Activated B cell treated with CpG ODN at 0.5 μM for 24 hours (primary cell): Measurements from ENCODE around the gene LRFN5. TPM values are rescaled to one million over a fixed set of nuclear protein-coding genes. Genes with fewer than 3 reads are reported as not detected.
"Not testable (repeated sequence)": the region's sequence is repeated elsewhere in the genome, so short reads cannot be mapped to it uniquely, and the experiment has no call there.

Experiments used
- ATAC-seq: fragments of 200-7000 bp; cut with Tn5 transposase; one replicate; pipeline ENCODE4 v1.10.0; 2021; ENCODE audit warnings: low read depth, mild to moderate bottlenecking, moderate library complexity
- CTCF ChIA-PET: fragments of 350-600 bp; sonication (Branson Sonifier 250); formaldehyde crosslinking; loops from one replicate; lab custom pipeline; 2021; ENCODE audit warnings: antibody characterized with exemption; lab: Charles Lee
- POLR2A ChIA-PET: fragments of 350-600 bp; sonication (Branson Sonifier 250); formaldehyde crosslinking; loops from one replicate; lab custom pipeline; 2021; ENCODE audit warnings: antibody characterized with exemption; lab: Charles Lee
- DNase-seq: peaks from one replicate; pipeline ENCODE4 v3.0.0; 2022
- H3K27ac Mint-ChIP-seq: one replicate; pipeline ENCODE4 v1.8.0; 2020; ENCODE audit warnings: mixed read lengths
- H3K27me3 Mint-ChIP-seq: one replicate; pipeline ENCODE4 v1.8.0; 2021; ENCODE audit warnings: mixed read lengths
- H3K36me3 Mint-ChIP-seq: one replicate; pipeline ENCODE4 v1.8.0; 2021; ENCODE audit warnings: low read depth, mixed read lengths
- H3K4me1 Mint-ChIP-seq: one replicate; pipeline ENCODE4 v1.8.0; 2021; ENCODE audit warnings: mixed read lengths
- H3K4me3 Mint-ChIP-seq: one replicate; pipeline ENCODE4 v1.8.0; 2020; ENCODE audit warnings: mild to moderate bottlenecking, mixed read lengths
- H3K9me3 Mint-ChIP-seq: one replicate; pipeline ENCODE4 v1.8.0; 2020; ENCODE audit warnings: mixed read lengths
- intact Hi-C: fragments of 100-400 bp; cut with micrococcal nuclease; formaldehyde crosslinking; loops from one replicate; pipeline ENCODE4 v1.15.1; 2024
- total RNA-seq: library from RNA; stranded (reverse); gene quantifications from 2 replicates; pipeline ENCODE4 v1.2.3, GENCODE V29; 2022
- TF ChIP-seq, protein P1 (sequence below): fragments of 200-600 bp; IDR thresholded peaks from one replicate; pipeline ENCODE4 v1.8.0; 2022; ENCODE audit warnings: antibody characterized with exemption, mild to moderate bottlenecking

LRFN5 gene
- total RNA-seq, 1 donor from 2014 or later = 0.11 TPM

GRCh38 chr14:41901089-41901488 is 294.4 kb downstream of the LRFN5 start:
- DNase-seq (no peak), ATAC-seq (no peak)
- H3K36me3 Mint-ChIP-seq = no peaks in the 10 kb centered on the region
- H3K27ac Mint-ChIP-seq = no peak overlapping the region
- ChIA-PET POLR2A (no interaction called here), CTCF (no interaction called here)
- intact Hi-C loops = no loop called here
- no peaks in the 10 kb centered on the region for H3K4me1 Mint-ChIP-seq
- H3K27me3 Mint-ChIP-seq = no peaks in the 10 kb centered on the region
- H3K9me3 Mint-ChIP-seq = no peaks in the 10 kb centered on the region
- TF ChIP-seq, protein P1, sequence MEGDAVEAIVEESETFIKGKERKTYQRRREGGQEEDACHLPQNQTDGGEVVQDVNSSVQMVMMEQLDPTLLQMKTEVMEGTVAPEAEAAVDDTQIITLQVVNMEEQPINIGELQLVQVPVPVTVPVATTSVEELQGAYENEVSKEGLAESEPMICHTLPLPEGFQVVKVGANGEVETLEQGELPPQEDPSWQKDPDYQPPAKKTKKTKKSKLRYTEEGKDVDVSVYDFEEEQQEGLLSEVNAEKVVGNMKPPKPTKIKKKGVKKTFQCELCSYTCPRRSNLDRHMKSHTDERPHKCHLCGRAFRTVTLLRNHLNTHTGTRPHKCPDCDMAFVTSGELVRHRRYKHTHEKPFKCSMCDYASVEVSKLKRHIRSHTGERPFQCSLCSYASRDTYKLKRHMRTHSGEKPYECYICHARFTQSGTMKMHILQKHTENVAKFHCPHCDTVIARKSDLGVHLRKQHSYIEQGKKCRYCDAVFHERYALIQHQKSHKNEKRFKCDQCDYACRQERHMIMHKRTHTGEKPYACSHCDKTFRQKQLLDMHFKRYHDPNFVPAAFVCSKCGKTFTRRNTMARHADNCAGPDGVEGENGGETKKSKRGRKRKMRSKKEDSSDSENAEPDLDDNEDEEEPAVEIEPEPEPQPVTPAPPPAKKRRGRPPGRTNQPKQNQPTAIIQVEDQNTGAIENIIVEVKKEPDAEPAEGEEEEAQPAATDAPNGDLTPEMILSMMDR = no peak
- H3K4me3 Mint-ChIP-seq = no peak overlapping the region

DNA sequence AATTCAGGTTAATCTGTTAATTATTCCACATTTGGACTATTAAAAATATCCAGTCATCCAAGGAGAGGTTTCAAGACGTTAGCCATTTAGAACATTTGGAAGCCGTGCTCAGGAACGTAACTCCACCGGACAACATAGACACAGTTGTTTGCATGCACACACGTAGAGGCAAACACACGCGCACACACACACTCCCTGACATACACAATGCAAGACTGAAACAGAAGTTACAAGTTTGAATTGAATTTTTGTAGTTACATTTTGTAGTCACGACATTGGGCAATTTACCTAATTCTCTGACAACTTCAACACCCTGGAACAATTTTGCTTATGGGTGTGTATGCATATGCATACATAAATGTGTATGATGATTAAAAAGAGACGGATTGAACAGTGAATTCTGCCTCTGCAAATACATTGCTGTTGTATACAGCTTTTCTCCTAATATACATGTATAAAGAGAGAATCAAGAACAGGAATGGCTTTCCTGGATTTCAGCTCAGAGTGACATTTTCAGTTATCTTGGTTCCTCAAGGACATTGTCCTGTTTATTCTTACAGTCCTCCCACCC is 298.8 kb downstream of the LRFN5 start:
- TF ChIP-seq, protein P1 = no peak
- no peak for ATAC-seq
- intact Hi-C loops = no loop called here

DNA sequence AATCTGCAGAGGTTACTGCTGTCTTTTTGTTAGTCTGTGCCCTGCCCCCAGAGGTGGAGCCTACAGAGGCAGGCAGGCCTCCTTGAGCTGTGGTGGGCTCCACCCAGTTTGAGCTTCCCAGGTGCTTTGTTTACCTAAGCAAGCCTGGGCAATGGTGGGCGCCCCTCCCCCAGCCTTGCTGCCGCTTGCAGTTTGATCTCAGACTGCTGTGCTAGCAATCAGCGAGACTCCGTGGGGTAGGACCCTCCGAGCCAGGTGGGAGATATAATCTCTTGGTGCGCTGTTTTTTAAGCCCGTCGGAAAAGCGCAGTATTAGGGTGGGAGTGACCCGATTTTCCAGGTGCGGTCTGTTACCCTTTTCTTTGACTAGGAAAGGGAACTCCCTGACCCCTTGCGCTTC is 304.5 kb downstream of the LRFN5 start:
- H3K4me1 Mint-ChIP-seq, H3K27me3 Mint-ChIP-seq, intact Hi-C loops, DNase-seq, H3K9me3 Mint-ChIP-seq, H3K27ac Mint-ChIP-seq, POLR2A ChIA-PET, H3K4me3 Mint-ChIP-seq, ATAC-seq, H3K36me3 Mint-ChIP-seq: not testable (repeated sequence)
- CTCF ChIA-PET = interaction anchor here (0.6 kb wide), 1 partner anchor 27 kb away, joined by 3 read pairs; no protein-coding TSS in a partner anchor

More for the DNA sequence above, 298.8 kb downstream of the LRFN5 start:
- H3K4me3 Mint-ChIP-seq = no peak overlapping the region
- ChIA-PET CTCF (no interaction called here), POLR2A (no interaction called here)
- H3K4me1 Mint-ChIP-seq = no peaks in the 10 kb centered on the region
- no peak overlapping the region for H3K27ac Mint-ChIP-seq
- H3K27me3 Mint-ChIP-seq = no peaks in the 10 kb centered on the region
- DNase-seq = no peak
- no peaks in the 10 kb centered on the region for H3K36me3 Mint-ChIP-seq
- H3K9me3 Mint-ChIP-seq = peaks cover 2% of the 10 kb centered on the region

GRCh38 chr14:41913398-41913797 is 306.7 kb downstream of the LRFN5 start:
- no peaks in the 10 kb centered on the region for H3K36me3 Mint-ChIP-seq
- H3K9me3 Mint-ChIP-seq = peaks cover 7% of the 10 kb centered on the region
- DNase-seq (no peak), ATAC-seq (no peak)
- no peaks in the 10 kb centered on the region for H3K4me1 Mint-ChIP-seq
- no peak overlapping the region for H3K4me3 Mint-ChIP-seq
- ChIA-PET CTCF (no interaction called here), POLR2A (no interaction called here)
- H3K27ac Mint-ChIP-seq = no peak overlapping the region
- TF ChIP-seq, protein P1 = no peak
- intact Hi-C loops = no loop called here
- H3K27me3 Mint-ChIP-seq = no peaks in the 10 kb centered on the region

GRCh38 chr14:41915732-41916131 is 309.1 kb downstream of the LRFN5 start:
- H3K9me3 Mint-ChIP-seq = peaks cover 5% of the 10 kb centered on the region
- no peaks in the 10 kb centered on the region for H3K4me1 Mint-ChIP-seq
- ATAC-seq = no peak
- H3K4me3 Mint-ChIP-seq = no peak overlapping the region
- ChIA-PET POLR2A (no interaction called here), CTCF (no interaction called here)
- no peaks in the 10 kb centered on the region for H3K27me3 Mint-ChIP-seq
- no peak overlapping the region for H3K27ac Mint-ChIP-seq
- TF ChIP-seq, protein P1 = no peak
- no peak for DNase-seq
- intact Hi-C loops = no loop called here
- H3K36me3 Mint-ChIP-seq = no peaks in the 10 kb centered on the region

DNA sequence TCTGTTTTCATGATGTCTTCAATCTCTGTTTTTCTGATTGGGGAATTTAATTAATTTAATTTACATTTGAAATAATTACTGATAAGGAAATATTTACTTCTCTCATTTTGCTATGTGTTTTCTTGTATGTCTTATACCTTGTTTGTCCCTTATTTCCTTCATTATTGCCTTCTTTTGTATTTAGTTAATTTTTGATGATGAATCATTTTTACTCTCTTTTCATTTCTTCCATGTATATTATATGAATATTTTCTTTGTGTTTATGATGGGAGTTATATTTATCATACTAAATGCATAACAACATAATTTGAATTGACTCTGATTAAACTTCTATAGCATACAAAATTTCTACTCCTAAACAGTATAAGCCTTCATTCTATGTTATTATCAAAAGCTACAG is 309.6 kb downstream of the LRFN5 start:
- peaks cover 5% of the 10 kb centered on the region for H3K9me3 Mint-ChIP-seq
- DNase-seq (no peak), ATAC-seq (no peak)
- no peak overlapping the region for H3K4me3 Mint-ChIP-seq
- H3K36me3 Mint-ChIP-seq = no peaks in the 10 kb centered on the region
- TF ChIP-seq, protein P1 = no peak
- intact Hi-C loops = no loop called here
- ChIA-PET CTCF (no interaction called here), POLR2A (no interaction called here)
- H3K27ac Mint-ChIP-seq = no peak overlapping the region
- no peaks in the 10 kb centered on the region for H3K27me3 Mint-ChIP-seq
- no peaks in the 10 kb centered on the region for H3K4me1 Mint-ChIP-seq
